ENCODE data around the gene LRRC4C.

- TF ChIP-seq CTCF (IDR thresholded peaks at IDR 0.05; ENCODE audit: borderline replicate concordance, extremely low read depth, low read length, poor library complexity, severe bottlenecking) (no peak), EZH2 (IDR thresholded peaks at IDR 0.05; ENCODE audit: borderline replicate concordance, low read depth, low read length, severe bottlenecking) (no peak)
Observed at GRCh38 chr11:41333357-41333756, 126.1 kb downstream of the LRRC4C start.
